MCF 10A (cell line): ENCODE results near the gene CNNM4. TPM values are rescaled to one million over a fixed set of nuclear protein-coding genes. Genes with fewer than 3 reads are reported as not detected.
A peak's percentile ranks its signal among the peaks of the same experiment; 100 is the strongest.

Source experiments
- BruUV-seq: library from RNA; stranded (reverse); fragments of 400-500 nt; replicated peaks from 2 replicates; lab custom pipeline; 2021; lab: Mats Ljungman, UMichigan
- CTCF ChIA-PET: fragments of 300-600 bp; sonication (Branson Sonifier 250); formaldehyde crosslinking; extraction: SDS; loops from one replicate; lab custom pipeline; 2021; ENCODE audit warnings: antibody characterized with exemption, inconsistent platforms; lab: Yijun Ruan, JAX
- POLR2A ChIA-PET: fragments of 300-600, 350-650 bp; sonication (Branson Sonifier 250); formaldehyde crosslinking; extraction: SDS; loops from one replicate; lab custom pipeline; 2020; ENCODE audit warnings: antibody characterized with exemption, inconsistent platforms; lab: Yijun Ruan, JAX
- DNase-seq: peaks from one replicate; pipeline ENCODE4 v3.0.0-alpha.2; 2018; ENCODE audit not compliant: unreplicated experiment
- H3K27ac Mint-ChIP-seq: one replicate; pipeline ENCODE4 v1.8.0; 2022; ENCODE audit warnings: mild to moderate bottlenecking, low read depth, mixed read lengths; ENCODE audit not compliant: unreplicated experiment
- H3K27me3 Mint-ChIP-seq: one replicate; pipeline ENCODE4 v1.8.0; 2022; ENCODE audit warnings: mixed read lengths; ENCODE audit not compliant: insufficient read depth, unreplicated experiment
- H3K36me3 Mint-ChIP-seq: one replicate; pipeline ENCODE4 v1.8.0; 2022; ENCODE audit warnings: mild to moderate bottlenecking, moderate library complexity, mixed read lengths; ENCODE audit not compliant: insufficient read depth, unreplicated experiment
- H3K4me1 Mint-ChIP-seq: one replicate; pipeline ENCODE4 v1.8.0; 2022; ENCODE audit warnings: mixed read lengths; ENCODE audit not compliant: insufficient read depth, unreplicated experiment
- H3K4me3 Mint-ChIP-seq: one replicate; pipeline ENCODE4 v1.8.0; 2022; ENCODE audit warnings: mild to moderate bottlenecking, moderate library complexity, mixed read lengths; ENCODE audit not compliant: unreplicated experiment
- H3K9me3 Mint-ChIP-seq: one replicate; pipeline ENCODE4 v1.8.0; 2022; ENCODE audit warnings: mixed read lengths; ENCODE audit not compliant: unreplicated experiment
- CTCF ChIP-seq: fragments of 200-600 bp; IDR thresholded peaks from one replicate; pipeline ENCODE4 v1.8.0; 2022; ENCODE audit warnings: antibody characterized with exemption, mild to moderate bottlenecking; ENCODE audit not compliant: unreplicated experiment
- intact Hi-C: fragments of 100-400 bp; cut with micrococcal nuclease; formaldehyde crosslinking; loops from 2 replicates; pipeline ENCODE4 v1.14.1; 2022
- total RNA-seq: library from RNA; stranded (reverse); gene quantifications from 2 replicates; pipeline ENCODE4 v1.2.3, GENCODE V29; 2022

Gene CNNM4
- total RNA-seq, 1 experiment from 2014 or later, result 5.0 TPM

DNA sequence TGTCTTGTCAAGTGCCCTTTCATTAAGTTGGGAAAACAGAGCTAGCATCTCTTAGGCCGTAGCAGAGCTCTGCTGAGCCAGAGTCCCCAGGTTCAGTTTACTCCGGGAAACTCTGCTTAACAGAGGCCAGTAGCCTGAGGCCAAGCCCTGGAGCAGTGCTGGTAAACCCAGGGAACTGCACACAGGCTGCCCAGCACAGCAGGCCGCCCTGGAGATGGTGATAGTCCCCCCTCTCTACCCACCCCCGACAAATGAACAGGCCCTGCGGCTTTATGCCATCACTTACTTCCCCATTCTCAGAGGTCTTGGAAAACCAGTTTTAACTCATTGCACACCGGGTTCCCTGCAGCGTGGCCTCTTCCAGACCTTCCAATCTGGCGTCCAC, 3.5 kb downstream of the CNNM4 start:
- DNase-seq, result no peak
- CTCF ChIA-PET, result interaction anchor here (0.5 to 5.9 kb wide), 8 partner anchors 10 to 356 kb away, joined by 3 to 40 read pairs (median 4); no protein-coding TSS in a partner anchor
- Mint-ChIP-seq H3K27ac (no peak overlapping the region), H3K9me3 (no peaks in the 10 kb centered on the region), H3K4me3 (peak overlapping the region; percentile 19), H3K27me3 (no peaks in the 10 kb centered on the region), H3K36me3 (no peaks in the 10 kb centered on the region), H3K4me1 (peaks cover 28% of the 10 kb centered on the region)
- no TSS peak for BruUV-seq
- TF ChIP-seq CTCF, result no peak
- intact Hi-C loops, result no loop called here
- POLR2A ChIA-PET, result interaction anchor here (2.3 kb wide), 1 partner anchor 19 kb away, joined by 9 read pairs; no protein-coding TSS in a partner anchor

GRCh38 chr2:96767135-96767871, 6.6 kb downstream of the CNNM4 start:
- no peaks in the 10 kb centered on the region for H3K36me3 Mint-ChIP-seq
- no peak for DNase-seq
- H3K27ac Mint-ChIP-seq, result no peak overlapping the region
- intact Hi-C loops, result no loop called here
- TF ChIP-seq CTCF, result no peak
- BruUV-seq, result no TSS peak
- CTCF ChIA-PET, result interaction anchor here (0.6 to 2.0 kb wide), 5 partner anchors 8 to 457 kb away, joined by 3 to 8 read pairs (median 6); no protein-coding TSS in a partner anchor
- H3K9me3 Mint-ChIP-seq, result no peaks in the 10 kb centered on the region
- POLR2A ChIA-PET, result interaction anchor here (2.4 kb wide), 1 partner anchor 50 kb away, joined by 10 read pairs; the partner anchor contains the start of gene CNNM3
- H3K4me1 Mint-ChIP-seq, result peaks cover 20% of the 10 kb centered on the region
- no peaks in the 10 kb centered on the region for H3K27me3 Mint-ChIP-seq
- H3K4me3 Mint-ChIP-seq, result no peak overlapping the region

GRCh38 chr2:96768083-96768561, 7.4 kb downstream of the CNNM4 start:
- Mint-ChIP-seq H3K4me3 (no peak overlapping the region), H3K4me1 (peaks cover 12% of the 10 kb centered on the region), H3K27ac (no peak overlapping the region), H3K27me3 (no peaks in the 10 kb centered on the region), H3K9me3 (no peaks in the 10 kb centered on the region), H3K36me3 (no peaks in the 10 kb centered on the region)
- CTCF ChIA-PET, result interaction anchor here (0.5 to 2.0 kb wide), 4 partner anchors 10 to 217 kb away, joined by 3 to 8 read pairs (median 5); no protein-coding TSS in a partner anchor
- no peak for TF ChIP-seq CTCF
- POLR2A ChIA-PET, result interaction anchor here (2.4 kb wide), 1 partner anchor 49 kb away, joined by 10 read pairs; the partner anchor contains the start of gene CNNM3
- no peak for DNase-seq
- BruUV-seq, result no TSS peak
- intact Hi-C loops, result no loop called here

- H3K4me1 Mint-ChIP-seq, result peaks cover 7% of the 10 kb centered on the region
- CTCF ChIA-PET, result interaction anchor here (1.2 kb wide), 1 partner anchor 9 kb away, joined by 5 read pairs; the partner anchor contains the start of gene CNNM4
- POLR2A ChIA-PET, result no interaction called here
- H3K9me3 Mint-ChIP-seq, result no peaks in the 10 kb centered on the region
- TF ChIP-seq CTCF, result no peak
- H3K4me3 Mint-ChIP-seq, result no peak overlapping the region
- no peaks in the 10 kb centered on the region for H3K27me3 Mint-ChIP-seq
- H3K36me3 Mint-ChIP-seq, result no peaks in the 10 kb centered on the region
- no TSS peak for BruUV-seq
- H3K27ac Mint-ChIP-seq, result no peak overlapping the region
- intact Hi-C loops, result no loop called here
- no peak for DNase-seq
Measured at GRCh38 chr2:96769814-96770213, 9.1 kb downstream of the CNNM4 start.
